ENCODE measurements around the gene CATSPERB.

CATSPERB gene

DNA sequence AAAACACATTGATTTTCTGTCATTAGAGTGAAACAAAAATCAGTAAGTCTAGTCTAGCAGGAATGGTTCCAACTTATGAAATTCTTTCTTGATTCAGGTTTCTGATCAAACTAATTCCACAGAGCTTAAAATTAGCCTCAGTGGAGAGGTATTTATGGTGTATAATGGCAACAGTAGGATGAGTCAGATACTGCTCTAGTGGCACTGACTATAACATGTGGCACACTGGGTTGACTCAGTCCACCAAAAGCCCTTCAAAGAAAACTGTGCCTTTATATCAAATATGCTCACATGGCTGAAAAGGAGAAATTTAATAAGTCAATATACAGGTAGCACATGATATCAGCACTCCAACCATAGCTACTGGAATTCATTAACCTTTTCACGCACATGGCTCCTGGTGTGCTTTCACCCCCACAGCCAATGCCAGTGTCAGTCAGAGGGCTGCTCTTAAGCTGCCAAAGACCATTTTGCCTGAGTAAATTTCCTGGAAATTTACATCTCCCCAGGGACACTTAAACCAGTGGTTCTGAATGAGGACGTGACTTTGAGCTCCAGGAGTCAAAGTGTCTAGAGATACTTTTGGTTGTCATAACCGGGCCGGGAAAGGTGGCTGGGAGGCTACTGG is 21.7 kb upstream of the CATSPERB start:
- peak overlapping the region; percentile 33 for H2AFZ ChIP-seq
- H3K36me3 ChIP-seq (ENCODE audit: control insufficient read depth, insufficient read depth, low read length), result no peaks in the 10 kb centered on the region
- H3K27ac ChIP-seq, result peak overlapping the region; percentile 93
- H3K27me3 ChIP-seq (ENCODE audit: control insufficient read depth, insufficient read depth, low read length), result no peaks in the 10 kb centered on the region
- H3K4me3 ChIP-seq (ENCODE audit: low read depth, low read length), result no peak overlapping the region
- peaks cover 38% of the 10 kb centered on the region for H3K4me1 ChIP-seq
- peak overlapping the region; percentile 10 for H3K4me2 ChIP-seq (ENCODE audit: low read length)
- H3K79me2 ChIP-seq, result no peaks in the 10 kb centered on the region
- H3K9me3 ChIP-seq (ENCODE audit: control insufficient read depth, low read length), result no peaks in the 10 kb centered on the region
- TF ChIP-seq CTCF (IDR thresholded peaks at IDR 0.05), result no peak
- no peak overlapping the region for H3K9ac ChIP-seq

- no peaks in the 10 kb centered on the region for H3K79me2 ChIP-seq
- no peak overlapping the region for H3K9ac ChIP-seq
- H3K9me3 ChIP-seq (ENCODE audit: control insufficient read depth, low read length), result no peaks in the 10 kb centered on the region
- peak overlapping the region; percentile 23 for H2AFZ ChIP-seq
- no peaks in the 10 kb centered on the region for H3K27me3 ChIP-seq (ENCODE audit: control insufficient read depth, insufficient read depth, low read length)
- H3K4me2 ChIP-seq (ENCODE audit: low read length), result no peak overlapping the region
- peaks cover 38% of the 10 kb centered on the region for H3K4me1 ChIP-seq
- H3K4me3 ChIP-seq (ENCODE audit: low read depth, low read length), result no peak overlapping the region
- H3K27ac ChIP-seq, result peak overlapping the region; percentile 93
- no peak for TF ChIP-seq CTCF (IDR thresholded peaks at IDR 0.05)
- no peaks in the 10 kb centered on the region for H3K36me3 ChIP-seq (ENCODE audit: control insufficient read depth, insufficient read depth, low read length)
Observed at GRCh38 chr14:91752961-91753360, 21.1 kb upstream of the CATSPERB start.

- Histone ChIP-seq H2AFZ (no peak overlapping the region), H3K4me1 (peaks cover 42% of the 10 kb centered on the region), H3K27me3 (ENCODE audit: control insufficient read depth, insufficient read depth, low read length) (no peaks in the 10 kb centered on the region), H3K9ac (no peak overlapping the region), H3K79me2 (no peaks in the 10 kb centered on the region), H3K9me3 (ENCODE audit: control insufficient read depth, low read length) (no peaks in the 10 kb centered on the region), H3K4me3 (ENCODE audit: low read depth, low read length) (no peak overlapping the region), H3K27ac (peak overlapping the region; percentile 93), H3K36me3 (ENCODE audit: control insufficient read depth, insufficient read depth, low read length) (no peaks in the 10 kb centered on the region), H3K4me2 (ENCODE audit: low read length) (no peak overlapping the region)
- no peak for TF ChIP-seq CTCF (IDR thresholded peaks at IDR 0.05)
Observed at GRCh38 chr14:91751719-91752118, 19.8 kb upstream of the CATSPERB start.

DNA sequence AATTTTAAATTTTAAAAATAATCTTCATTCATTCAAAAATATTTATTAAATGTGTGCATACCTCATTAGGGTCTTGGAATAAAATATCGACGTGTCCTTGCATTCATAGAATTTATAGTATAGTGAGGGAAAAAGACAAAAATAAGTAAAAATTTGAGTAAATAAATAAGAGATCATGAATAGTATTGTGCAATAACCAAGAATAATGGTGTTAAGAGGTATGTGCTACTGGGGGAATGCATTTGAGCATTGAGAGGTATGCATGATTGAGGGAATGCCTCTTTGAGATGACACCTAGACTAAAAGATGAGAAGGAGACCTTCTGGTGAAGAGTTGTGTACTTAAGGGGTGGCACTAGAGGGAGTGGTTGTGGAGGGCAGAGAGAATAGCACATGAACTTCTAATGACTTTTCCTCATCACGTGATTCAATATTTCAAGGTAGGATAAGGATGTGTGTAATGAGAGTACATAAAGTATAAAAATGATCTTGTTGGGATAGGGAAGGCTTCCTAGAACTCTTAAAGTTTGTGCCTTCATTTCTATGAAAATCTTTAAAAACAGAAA is 18.8 kb upstream of the CATSPERB start:
- no peak overlapping the region for H3K9ac ChIP-seq
- no peaks in the 10 kb centered on the region for H3K36me3 ChIP-seq (ENCODE audit: control insufficient read depth, insufficient read depth, low read length)
- H3K4me1 ChIP-seq, result peaks cover 42% of the 10 kb centered on the region
- no peaks in the 10 kb centered on the region for H3K9me3 ChIP-seq (ENCODE audit: control insufficient read depth, low read length)
- no peak overlapping the region for H2AFZ ChIP-seq
- H3K27ac ChIP-seq, result no peak overlapping the region
- no peaks in the 10 kb centered on the region for H3K79me2 ChIP-seq
- H3K4me3 ChIP-seq (ENCODE audit: low read depth, low read length), result no peak overlapping the region
- no peaks in the 10 kb centered on the region for H3K27me3 ChIP-seq (ENCODE audit: control insufficient read depth, insufficient read depth, low read length)
- no peak overlapping the region for H3K4me2 ChIP-seq (ENCODE audit: low read length)
- no peak for TF ChIP-seq CTCF (IDR thresholded peaks at IDR 0.05)

- no peak overlapping the region for H3K4me3 ChIP-seq (ENCODE audit: low read depth, low read length)
- no peak overlapping the region for H2AFZ ChIP-seq
- no peak overlapping the region for H3K9ac ChIP-seq
- H3K4me2 ChIP-seq (ENCODE audit: low read length), result no peak overlapping the region
- H3K79me2 ChIP-seq, result no peaks in the 10 kb centered on the region
- H3K36me3 ChIP-seq (ENCODE audit: control insufficient read depth, insufficient read depth, low read length), result no peaks in the 10 kb centered on the region
- no peak overlapping the region for H3K27ac ChIP-seq
- H3K4me1 ChIP-seq, result peaks cover 40% of the 10 kb centered on the region
- H3K9me3 ChIP-seq (ENCODE audit: control insufficient read depth, low read length), result no peaks in the 10 kb centered on the region
- no peak for TF ChIP-seq CTCF (IDR thresholded peaks at IDR 0.05)
- H3K27me3 ChIP-seq (ENCODE audit: control insufficient read depth, insufficient read depth, low read length), result no peaks in the 10 kb centered on the region
Observed at GRCh38 chr14:91749868-91750267, 18.0 kb upstream of the CATSPERB start.

All from parathyroid adenoma (tissue), 2 donors.